Lung (tissue), 12 donors: ENCODE results near the gene KCNE3. TPM values are rescaled to one million over a fixed set of nuclear protein-coding genes. Genes with fewer than 3 reads are reported as not detected.

Experiments used
- ATAC-seq: fragments of 200-7000 bp; cut with Tn5 transposase; one replicate; pipeline ENCODE4 v1.9.1; 2020; ENCODE audit warnings: moderate number of reproducible peaks; ENCODE audit not compliant: insufficient read depth, low FRiP score
- DNase-seq, 3 donors: peaks; one replicate each; pipeline ENCODE4 v3.0.0-alpha.2; 2013 to 2017
- H3K27ac ChIP-seq, 2 donors: one replicate each; pipeline ENCODE4 v1.5.1; 2013; ENCODE audit warnings: mild to moderate bottlenecking in 2 of 2, moderate library complexity in 2 of 2, control low read depth in 1 of 2, inconsistent platforms in 1 of 2, low read depth in 1 of 2, low read length in 1 of 2
- H3K27me3 ChIP-seq, 3 donors: one replicate each; pipeline ENCODE4 v1.5.1; 2013; ENCODE audit warnings: low read length in 2 of 3; ENCODE audit not compliant: control insufficient read depth in 3 of 3, insufficient read depth in 3 of 3
- H3K36me3 ChIP-seq, 4 donors: one replicate each; pipeline ENCODE4 v1.5.1; 2013; ENCODE audit warnings: low read length in 4 of 4, mild to moderate bottlenecking in 1 of 4, moderate library complexity in 1 of 4; ENCODE audit not compliant: control insufficient read depth in 4 of 4, insufficient read depth in 4 of 4
- H3K4me1 ChIP-seq, 5 donors: one replicate each; pipeline ENCODE4 v1.5.1; 2013; ENCODE audit warnings: low read length in 5 of 5, mild to moderate bottlenecking in 2 of 5, moderate library complexity in 1 of 5; ENCODE audit not compliant: control insufficient read depth in 5 of 5, insufficient read depth in 5 of 5
- H3K4me3 ChIP-seq: one replicate; pipeline ENCODE4 v1.5.1; 2013; ENCODE audit warnings: mild to moderate bottlenecking, control low read depth, moderate library complexity
- H3K9ac ChIP-seq, 2 donors: one replicate each; pipeline ENCODE4 v1.5.1; 2013; ENCODE audit warnings: low read length in 2 of 2, control low read depth in 1 of 2; ENCODE audit not compliant: insufficient read depth in 1 of 2
- H3K9me3 ChIP-seq, 4 donors: one replicate each; pipeline ENCODE4 v1.5.1; 2013; ENCODE audit warnings: low read length in 3 of 4, mild to moderate bottlenecking in 1 of 4, moderate library complexity in 1 of 4; ENCODE audit not compliant: control insufficient read depth in 4 of 4, insufficient read depth in 3 of 4
- CTCF ChIP-seq: IDR thresholded peaks from 2 replicates; pipeline ENCODE4 v1.5.1; 2012; ENCODE audit warnings: mild to moderate bottlenecking; ENCODE audit errors: control extremely low read depth, extremely low read depth
- WGBS, 2 donors: extraction: QIAGEN DNeasy Blood & Tissue Kit; methylation state at CpG; one replicate each; pipeline ENCODE4 v1.1.7; 2013; 5-methylcytosine and 5-hydroxymethylcytosine counted together
- polyA plus RNA-seq, 2 donors: library from polyadenylated mRNA; stranded (reverse); fragments of 200-250 nt; gene quantifications; one replicate each; pipeline ENCODE4 v1.2.1, GENCODE V29; 2013
- total RNA-seq, 2 donors: library from RNA; depleted of rRNA in 1 of 2; stranded (reverse); fragments of >200 nt in 1 of 2; gene quantifications; one replicate each; pipeline ENCODE4 v1.2.1, GENCODE V29; 2014 to 2021
- donor health status: control.
- donor health status: control.
- donor health status: Bipolar disorder and iron deficiency.
- donor health status: healthy.
- donor health status: DM: yes; HTN: yes; CAD: no.

KCNE3 gene
- total and polyA plus RNA-seq, 4 donors: 10.8 to 19.8 (median 14.4) TPM

- TF ChIP-seq CTCF: no peak
- DNase-seq (no peak), ATAC-seq (no peak)
- Histone ChIP-seq H3K9ac (no peak overlapping the region), H3K27ac (no peak overlapping the region), H3K4me3 (no peak overlapping the region), H3K4me1 (peaks cover 0 to 29% (median 11%) of the 10 kb centered on the region in 5 donors), H3K27me3 (no peaks in the 10 kb centered on the region), H3K9me3 (no peaks in the 10 kb centered on the region), H3K36me3 (peaks cover 0 to 7% (median 0%) of the 10 kb centered on the region in 4 donors)
- 85 to 86% methylated on average over 1 of the region's 1 CpG for WGBS, 2 donors
Measured at GRCh38 chr11:74464746-74465145, 2.6 kb downstream of the KCNE3 start.

- 86 to 88% methylated on average over 1 of the region's 1 CpG for WGBS, 2 donors
- DNase-seq: no peak
- ATAC-seq: no peak
- no peak overlapping the region for H3K4me3 ChIP-seq
- no peak overlapping the region for H3K9ac ChIP-seq
- H3K9me3 ChIP-seq: no peaks in the 10 kb centered on the region
- H3K27me3 ChIP-seq: no peaks in the 10 kb centered on the region
- H3K36me3 ChIP-seq: peaks cover 0 to 11% (median 0%) of the 10 kb centered on the region in 4 donors
- no peak for TF ChIP-seq CTCF
- H3K4me1 ChIP-seq: peaks cover 0 to 29% (median 11%) of the 10 kb centered on the region in 5 donors
- no peak overlapping the region for H3K27ac ChIP-seq
Measured at GRCh38 chr11:74463216-74463615, 4.1 kb downstream of the KCNE3 start.

- no peak overlapping the region for H3K4me3 ChIP-seq
- ATAC-seq (no peak), DNase-seq (no peak)
- 44 to 66% methylated on average over 5 of the region's 5 CpGs for WGBS, 2 donors
- no peak for TF ChIP-seq CTCF
- H3K27ac ChIP-seq: peak overlapping the region in 1 of 2 donors; percentile 62
- H3K9me3 ChIP-seq: no peaks in the 10 kb centered on the region
- peaks cover 0 to 11% (median 0%) of the 10 kb centered on the region in 4 donors for H3K36me3 ChIP-seq
- no peaks in the 10 kb centered on the region for H3K27me3 ChIP-seq
- H3K9ac ChIP-seq: no peak overlapping the region
- peaks cover 0 to 24% (median 11%) of the 10 kb centered on the region in 5 donors for H3K4me1 ChIP-seq
Measured at GRCh38 chr11:74462631-74463030, 4.7 kb downstream of the KCNE3 start.

GRCh38 chr11:74462009-74462408 is 5.3 kb downstream of the KCNE3 start:
- Histone ChIP-seq H3K9me3 (no peaks in the 10 kb centered on the region), H3K27ac (peak overlapping the region in 1 of 2 donors; percentile 73), H3K36me3 (peaks cover 0 to 15% (median 0%) of the 10 kb centered on the region in 4 donors), H3K4me3 (no peak overlapping the region), H3K4me1 (peaks cover 0 to 22% (median 11%) of the 10 kb centered on the region in 5 donors), H3K27me3 (no peaks in the 10 kb centered on the region), H3K9ac (peak overlapping the region in 1 of 2 donors; percentile 57)
- DNase-seq: peak; percentile 76 to 90 (median 83)
- TF ChIP-seq CTCF: no peak
- WGBS, 2 donors: 26 to 43% methylated on average over 2 of the region's 2 CpGs
- ATAC-seq: peak; percentile 81
